GM23338 (cell line): ENCODE measurements around the gene KCNQ1OT1.

ENCODE experiments used
- CREB1 ChIP-seq: fragments of 250-450 bp; sonication (Bioruptor Pico); IDR thresholded peaks from 2 replicates; pipeline ENCODE4 v1.5.0; 2020; ENCODE audit warnings: low read depth, mild to moderate bottlenecking, moderate library complexity
- EZH2 ChIP-seq: fragments of 200-600 bp; sonication (generic); IDR thresholded peaks from one replicate; pipeline ENCODE4 v1.8.0; 2017; ENCODE audit warnings: antibody characterized with exemption, mild to moderate bottlenecking, low read depth; ENCODE audit not compliant: unreplicated experiment
- EZH2phosphoT487 ChIP-seq: fragments of 200-600 bp; sonication (generic); IDR thresholded peaks from one replicate; pipeline ENCODE4 v1.8.1; 2018; ENCODE audit warnings: antibody characterized with exemption; ENCODE audit not compliant: unreplicated experiment
- JUNB ChIP-seq: IDR thresholded peaks from one replicate; pipeline ENCODE4 v1.6.1; 2016; ENCODE audit warnings: antibody characterized with exemption; ENCODE audit not compliant: unreplicated experiment
- NANOG ChIP-seq: IDR thresholded peaks from 2 replicates; pipeline ENCODE4 v1.6.1; 2016; ENCODE audit warnings: antibody characterized with exemption, borderline replicate concordance
- POLR2AphosphoS5 ChIP-seq: IDR thresholded peaks from 2 replicates; pipeline ENCODE4 v1.6.1; 2016; ENCODE audit warnings: antibody characterized with exemption, low read depth
- STAT1 ChIP-seq: IDR thresholded peaks from one replicate; pipeline ENCODE4 v1.6.1; 2016; ENCODE audit warnings: antibody characterized with exemption; ENCODE audit not compliant: unreplicated experiment
- ZNF114 ChIP-seq: fragments of 250-450 bp; sonication (Bioruptor Pico); IDR thresholded peaks from 2 replicates; pipeline ENCODE4 v1.5.0; 2020; ENCODE audit warnings: mild to moderate bottlenecking, moderate library complexity
- ZNF331 ChIP-seq: fragments of 250-450 bp; sonication (Bioruptor Pico); IDR thresholded peaks from 2 replicates; pipeline ENCODE4 v1.5.0; 2020; ENCODE audit warnings: low read depth, mild to moderate bottlenecking, moderate library complexity
- TF ChIP-seq, protein P1 (sequence below), 2 experiments: fragments of 200-600 bp in 1 of 2; sonication (generic) in 1 of 2; conservative IDR thresholded peaks; 2 replicates each; pipeline versions ENCODE4 v1.5.1 to v1.6.1; 2016 to 2017; ENCODE audit warnings: antibody characterized with exemption in 2 of 2, low read depth in 2 of 2, mild to moderate bottlenecking in 2 of 2, moderate library complexity in 1 of 2
- TF ChIP-seq, protein P2 (sequence below): IDR thresholded peaks from one replicate; pipeline ENCODE4 v1.6.1; 2018; ENCODE audit warnings: antibody characterized with exemption; ENCODE audit not compliant: unreplicated experiment
- TF ChIP-seq, protein P3 (sequence below): IDR thresholded peaks from 2 replicates; pipeline ENCODE4 v1.6.1; 2016; ENCODE audit warnings: antibody characterized with exemption
- TF ChIP-seq, protein P4 (sequence below): fragments of 250-450 bp; sonication (Bioruptor Pico); IDR thresholded peaks from 2 replicates; pipeline ENCODE4 v1.5.0; 2020; ENCODE audit warnings: mild to moderate bottlenecking, moderate library complexity

DNA sequence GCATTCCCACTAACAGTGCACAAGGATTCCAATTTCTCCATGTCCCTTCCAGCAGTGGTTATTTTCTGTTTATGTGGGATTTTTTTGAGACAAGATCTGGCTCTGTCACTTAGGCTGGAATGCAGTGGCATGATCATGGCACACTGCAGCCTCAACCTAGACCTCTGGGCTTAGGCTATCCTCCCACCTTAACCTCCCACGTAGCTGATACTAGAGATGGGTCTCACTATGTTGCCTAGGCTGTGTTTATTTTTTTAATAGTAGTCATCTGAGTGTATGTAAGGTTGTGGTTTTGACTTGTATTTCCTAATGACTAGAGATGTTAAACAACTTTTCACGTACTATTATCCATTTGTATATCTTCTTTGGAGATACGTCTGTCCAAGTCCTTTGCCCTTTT is 74.6 kb downstream of the KCNQ1OT1 start:
- TF ChIP-seq POLR2AphosphoS5 (no peak), EZH2phosphoT487 (no peak), EZH2 (no peak), CREB1 (no peak), NANOG (no peak), JUNB (no peak), STAT1 (no peak), ZNF331 (CRISPR knock-in tag) (no peak), ZNF114 (no peak)
- TF ChIP-seq, protein P1, sequence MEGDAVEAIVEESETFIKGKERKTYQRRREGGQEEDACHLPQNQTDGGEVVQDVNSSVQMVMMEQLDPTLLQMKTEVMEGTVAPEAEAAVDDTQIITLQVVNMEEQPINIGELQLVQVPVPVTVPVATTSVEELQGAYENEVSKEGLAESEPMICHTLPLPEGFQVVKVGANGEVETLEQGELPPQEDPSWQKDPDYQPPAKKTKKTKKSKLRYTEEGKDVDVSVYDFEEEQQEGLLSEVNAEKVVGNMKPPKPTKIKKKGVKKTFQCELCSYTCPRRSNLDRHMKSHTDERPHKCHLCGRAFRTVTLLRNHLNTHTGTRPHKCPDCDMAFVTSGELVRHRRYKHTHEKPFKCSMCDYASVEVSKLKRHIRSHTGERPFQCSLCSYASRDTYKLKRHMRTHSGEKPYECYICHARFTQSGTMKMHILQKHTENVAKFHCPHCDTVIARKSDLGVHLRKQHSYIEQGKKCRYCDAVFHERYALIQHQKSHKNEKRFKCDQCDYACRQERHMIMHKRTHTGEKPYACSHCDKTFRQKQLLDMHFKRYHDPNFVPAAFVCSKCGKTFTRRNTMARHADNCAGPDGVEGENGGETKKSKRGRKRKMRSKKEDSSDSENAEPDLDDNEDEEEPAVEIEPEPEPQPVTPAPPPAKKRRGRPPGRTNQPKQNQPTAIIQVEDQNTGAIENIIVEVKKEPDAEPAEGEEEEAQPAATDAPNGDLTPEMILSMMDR (conservative IDR thresholded peaks at IDR 0.05; ENCODE audit: low read depth in 2 of 2) = no peak
- TF ChIP-seq, protein P2, sequence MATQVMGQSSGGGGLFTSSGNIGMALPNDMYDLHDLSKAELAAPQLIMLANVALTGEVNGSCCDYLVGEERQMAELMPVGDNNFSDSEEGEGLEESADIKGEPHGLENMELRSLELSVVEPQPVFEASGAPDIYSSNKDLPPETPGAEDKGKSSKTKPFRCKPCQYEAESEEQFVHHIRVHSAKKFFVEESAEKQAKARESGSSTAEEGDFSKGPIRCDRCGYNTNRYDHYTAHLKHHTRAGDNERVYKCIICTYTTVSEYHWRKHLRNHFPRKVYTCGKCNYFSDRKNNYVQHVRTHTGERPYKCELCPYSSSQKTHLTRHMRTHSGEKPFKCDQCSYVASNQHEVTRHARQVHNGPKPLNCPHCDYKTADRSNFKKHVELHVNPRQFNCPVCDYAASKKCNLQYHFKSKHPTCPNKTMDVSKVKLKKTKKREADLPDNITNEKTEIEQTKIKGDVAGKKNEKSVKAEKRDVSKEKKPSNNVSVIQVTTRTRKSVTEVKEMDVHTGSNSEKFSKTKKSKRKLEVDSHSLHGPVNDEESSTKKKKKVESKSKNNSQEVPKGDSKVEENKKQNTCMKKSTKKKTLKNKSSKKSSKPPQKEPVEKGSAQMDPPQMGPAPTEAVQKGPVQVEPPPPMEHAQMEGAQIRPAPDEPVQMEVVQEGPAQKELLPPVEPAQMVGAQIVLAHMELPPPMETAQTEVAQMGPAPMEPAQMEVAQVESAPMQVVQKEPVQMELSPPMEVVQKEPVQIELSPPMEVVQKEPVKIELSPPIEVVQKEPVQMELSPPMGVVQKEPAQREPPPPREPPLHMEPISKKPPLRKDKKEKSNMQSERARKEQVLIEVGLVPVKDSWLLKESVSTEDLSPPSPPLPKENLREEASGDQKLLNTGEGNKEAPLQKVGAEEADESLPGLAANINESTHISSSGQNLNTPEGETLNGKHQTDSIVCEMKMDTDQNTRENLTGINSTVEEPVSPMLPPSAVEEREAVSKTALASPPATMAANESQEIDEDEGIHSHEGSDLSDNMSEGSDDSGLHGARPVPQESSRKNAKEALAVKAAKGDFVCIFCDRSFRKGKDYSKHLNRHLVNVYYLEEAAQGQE = no peak
- TF ChIP-seq, protein P3, sequence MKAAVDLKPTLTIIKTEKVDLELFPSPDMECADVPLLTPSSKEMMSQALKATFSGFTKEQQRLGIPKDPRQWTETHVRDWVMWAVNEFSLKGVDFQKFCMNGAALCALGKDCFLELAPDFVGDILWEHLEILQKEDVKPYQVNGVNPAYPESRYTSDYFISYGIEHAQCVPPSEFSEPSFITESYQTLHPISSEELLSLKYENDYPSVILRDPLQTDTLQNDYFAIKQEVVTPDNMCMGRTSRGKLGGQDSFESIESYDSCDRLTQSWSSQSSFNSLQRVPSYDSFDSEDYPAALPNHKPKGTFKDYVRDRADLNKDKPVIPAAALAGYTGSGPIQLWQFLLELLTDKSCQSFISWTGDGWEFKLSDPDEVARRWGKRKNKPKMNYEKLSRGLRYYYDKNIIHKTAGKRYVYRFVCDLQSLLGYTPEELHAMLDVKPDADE = no peak
- TF ChIP-seq, protein P4, sequence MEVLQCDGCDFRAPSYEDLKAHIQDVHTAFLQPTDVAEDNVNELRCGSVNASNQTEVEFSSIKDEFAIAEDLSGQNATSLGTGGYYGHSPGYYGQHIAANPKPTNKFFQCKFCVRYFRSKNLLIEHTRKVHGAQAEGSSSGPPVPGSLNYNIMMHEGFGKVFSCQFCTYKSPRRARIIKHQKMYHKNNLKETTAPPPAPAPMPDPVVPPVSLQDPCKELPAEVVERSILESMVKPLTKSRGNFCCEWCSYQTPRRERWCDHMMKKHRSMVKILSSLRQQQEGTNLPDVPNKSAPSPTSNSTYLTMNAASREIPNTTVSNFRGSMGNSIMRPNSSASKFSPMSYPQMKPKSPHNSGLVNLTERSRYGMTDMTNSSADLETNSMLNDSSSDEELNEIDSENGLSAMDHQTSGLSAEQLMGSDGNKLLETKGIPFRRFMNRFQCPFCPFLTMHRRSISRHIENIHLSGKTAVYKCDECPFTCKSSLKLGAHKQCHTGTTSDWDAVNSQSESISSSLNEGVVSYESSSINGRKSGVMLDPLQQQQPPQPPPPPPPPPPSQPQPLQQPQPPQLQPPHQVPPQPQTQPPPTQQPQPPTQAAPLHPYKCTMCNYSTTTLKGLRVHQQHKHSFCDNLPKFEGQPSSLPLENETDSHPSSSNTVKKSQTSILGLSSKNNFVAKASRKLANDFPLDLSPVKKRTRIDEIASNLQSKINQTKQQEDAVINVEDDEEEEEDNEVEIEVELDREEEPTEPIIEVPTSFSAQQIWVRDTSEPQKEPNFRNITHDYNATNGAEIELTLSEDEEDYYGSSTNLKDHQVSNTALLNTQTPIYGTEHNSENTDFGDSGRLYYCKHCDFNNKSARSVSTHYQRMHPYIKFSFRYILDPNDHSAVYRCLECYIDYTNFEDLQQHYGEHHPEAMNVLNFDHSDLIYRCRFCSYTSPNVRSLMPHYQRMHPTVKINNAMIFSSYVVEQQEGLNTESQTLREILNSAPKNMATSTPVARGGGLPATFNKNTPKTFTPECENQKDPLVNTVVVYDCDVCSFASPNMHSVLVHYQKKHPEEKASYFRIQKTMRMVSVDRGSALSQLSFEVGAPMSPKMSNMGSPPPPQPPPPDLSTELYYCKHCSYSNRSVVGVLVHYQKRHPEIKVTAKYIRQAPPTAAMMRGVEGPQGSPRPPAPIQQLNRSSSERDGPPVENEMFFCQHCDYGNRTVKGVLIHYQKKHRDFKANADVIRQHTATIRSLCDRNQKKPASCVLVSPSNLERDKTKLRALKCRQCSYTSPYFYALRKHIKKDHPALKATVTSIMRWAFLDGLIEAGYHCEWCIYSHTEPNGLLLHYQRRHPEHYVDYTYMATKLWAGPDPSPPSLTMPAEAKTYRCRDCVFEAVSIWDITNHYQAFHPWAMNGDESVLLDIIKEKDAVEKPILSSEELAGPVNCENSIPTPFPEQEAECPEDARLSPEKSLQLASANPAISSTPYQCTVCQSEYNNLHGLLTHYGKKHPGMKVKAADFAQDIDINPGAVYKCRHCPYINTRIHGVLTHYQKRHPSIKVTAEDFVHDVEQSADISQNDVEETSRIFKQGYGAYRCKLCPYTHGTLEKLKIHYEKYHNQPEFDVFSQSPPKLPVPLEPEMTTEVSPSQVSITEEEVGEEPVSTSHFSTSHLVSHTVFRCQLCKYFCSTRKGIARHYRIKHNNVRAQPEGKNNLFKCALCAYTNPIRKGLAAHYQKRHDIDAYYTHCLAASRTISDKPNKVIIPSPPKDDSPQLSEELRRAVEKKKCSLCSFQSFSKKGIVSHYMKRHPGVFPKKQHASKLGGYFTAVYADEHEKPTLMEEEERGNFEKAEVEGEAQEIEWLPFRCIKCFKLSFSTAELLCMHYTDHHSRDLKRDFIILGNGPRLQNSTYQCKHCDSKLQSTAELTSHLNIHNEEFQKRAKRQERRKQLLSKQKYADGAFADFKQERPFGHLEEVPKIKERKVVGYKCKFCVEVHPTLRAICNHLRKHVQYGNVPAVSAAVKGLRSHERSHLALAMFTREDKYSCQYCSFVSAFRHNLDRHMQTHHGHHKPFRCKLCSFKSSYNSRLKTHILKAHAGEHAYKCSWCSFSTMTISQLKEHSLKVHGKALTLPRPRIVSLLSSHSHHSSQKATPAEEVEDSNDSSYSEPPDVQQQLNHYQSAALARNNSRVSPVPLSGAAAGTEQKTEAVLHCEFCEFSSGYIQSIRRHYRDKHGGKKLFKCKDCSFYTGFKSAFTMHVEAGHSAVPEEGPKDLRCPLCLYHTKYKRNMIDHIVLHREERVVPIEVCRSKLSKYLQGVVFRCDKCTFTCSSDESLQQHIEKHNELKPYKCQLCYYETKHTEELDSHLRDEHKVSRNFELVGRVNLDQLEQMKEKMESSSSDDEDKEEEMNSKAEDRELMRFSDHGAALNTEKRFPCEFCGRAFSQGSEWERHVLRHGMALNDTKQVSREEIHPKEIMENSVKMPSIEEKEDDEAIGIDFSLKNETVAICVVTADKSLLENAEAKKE (CRISPR knock-in tag) = no peak
